ENCODE data around the gene DEF6.
A peak's percentile ranks its signal among the peaks of the same experiment; 100 is the strongest.

DEF6 gene

DNA sequence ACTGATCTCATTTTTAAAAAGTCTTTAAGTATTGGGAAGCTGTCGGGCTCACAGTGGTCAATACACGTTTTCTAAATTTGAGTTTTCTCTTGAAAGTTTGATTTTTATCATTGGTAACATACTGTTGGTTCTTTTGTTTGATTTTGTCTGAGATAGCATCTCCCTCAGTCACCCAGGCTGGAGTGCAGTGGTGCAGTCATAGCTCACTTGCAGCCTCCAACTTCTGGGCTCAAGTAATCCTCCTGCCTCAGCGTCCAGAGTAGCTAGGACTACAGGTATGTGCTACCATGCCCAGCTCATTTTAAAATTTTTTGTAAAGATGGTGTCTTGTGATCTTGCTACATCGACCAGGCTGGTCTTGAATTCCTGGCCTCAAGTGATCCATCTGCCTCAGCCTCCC lies 53.8 kb downstream of the DEF6 start:
- no peak for DNase-seq

DNA sequence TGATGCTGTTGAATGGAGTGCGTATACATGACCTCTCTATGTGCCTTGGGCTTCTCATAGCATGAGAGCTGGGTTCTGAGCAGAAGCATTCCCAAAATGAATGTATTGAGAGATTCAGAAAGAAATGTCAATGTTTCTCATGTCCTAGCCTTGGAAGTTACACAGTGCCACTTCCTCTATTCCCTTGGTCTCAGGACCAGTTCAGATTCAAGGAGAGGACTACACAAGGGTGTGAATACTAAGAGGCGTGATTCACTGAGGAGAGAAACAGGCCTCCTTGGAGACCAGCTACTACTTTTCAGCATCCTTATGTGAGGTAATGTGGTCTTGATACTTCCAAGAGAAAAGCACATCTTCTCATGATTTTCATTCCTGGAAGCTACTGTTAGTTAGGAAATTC lies 55.1 kb downstream of the DEF6 start:
- DNase-seq = no peak

DNA sequence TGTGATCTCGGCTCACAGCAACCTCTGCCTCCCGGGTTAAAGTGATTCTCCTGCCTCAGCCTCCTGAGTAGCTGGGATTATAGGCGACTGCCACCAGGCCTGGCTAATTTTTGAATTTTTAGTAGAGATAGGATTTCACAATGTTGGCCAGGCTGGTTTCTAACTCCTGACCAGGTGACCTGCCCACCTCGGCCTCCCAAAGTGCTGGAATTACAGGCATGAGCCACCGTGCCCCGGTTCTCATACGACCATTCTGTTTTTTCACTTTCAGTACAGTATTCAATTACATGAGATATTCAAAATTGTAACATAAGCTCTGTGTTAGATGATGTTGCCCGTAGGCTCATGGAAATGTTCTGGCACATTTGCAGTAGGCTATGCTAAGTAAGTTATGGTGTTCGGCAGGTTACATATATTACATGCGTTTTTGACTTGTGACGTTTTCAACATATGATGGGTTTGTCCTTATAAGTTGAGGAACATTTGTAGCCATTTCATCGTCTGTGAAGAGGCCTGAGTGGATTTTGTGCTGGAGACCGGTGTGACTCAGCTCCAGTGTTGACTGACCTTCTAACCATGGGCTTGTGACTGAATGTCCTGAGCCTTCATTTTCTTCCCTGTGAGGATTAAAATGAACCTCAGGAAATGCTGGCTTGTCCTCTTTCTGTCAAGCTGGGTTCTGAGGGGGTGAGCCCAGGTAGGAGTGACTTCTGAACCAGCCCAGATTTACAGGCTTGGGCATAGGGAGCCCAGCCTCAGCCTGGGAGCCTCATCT lies 56.9 kb downstream of the DEF6 start:
- DNase-seq = no peak

DNA sequence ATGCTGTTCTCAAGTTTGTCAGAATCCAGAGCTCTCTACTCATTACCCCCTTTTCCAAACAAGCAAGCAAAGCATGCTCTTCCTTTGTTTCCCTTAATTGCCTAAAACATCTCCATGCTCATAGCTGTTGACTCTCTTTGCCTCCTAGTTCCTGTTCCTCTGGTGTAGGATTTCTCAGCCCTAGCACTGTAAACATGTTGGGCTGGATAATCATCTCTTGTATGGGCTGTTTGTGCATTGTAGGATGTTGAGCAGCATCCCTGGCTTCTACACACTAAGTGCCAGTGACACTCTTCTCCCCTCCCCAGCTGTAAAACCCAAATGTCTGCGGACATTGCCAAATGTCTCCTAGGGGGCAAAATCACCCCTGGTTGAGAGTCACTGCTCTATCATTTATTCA lies 58.8 kb downstream of the DEF6 start:
- no peak for DNase-seq

DNA sequence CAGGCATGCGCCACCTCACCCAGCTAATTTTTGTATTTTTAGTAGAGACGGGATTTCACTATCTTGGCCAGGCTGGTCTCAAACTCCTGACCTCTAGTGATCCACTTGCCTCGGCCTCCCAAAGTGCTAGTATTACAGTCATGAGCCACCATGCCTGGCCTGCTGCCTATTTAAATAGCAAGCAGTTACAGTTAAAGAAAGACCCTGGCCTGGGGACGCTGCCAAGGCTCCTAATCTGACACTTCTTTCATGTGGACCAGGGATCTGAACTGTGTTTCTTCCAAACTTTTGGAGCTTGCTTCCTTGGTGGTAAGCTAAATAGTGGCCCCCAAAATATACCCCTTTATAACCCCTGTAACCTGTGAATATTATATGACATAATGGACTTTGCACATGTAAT lies 60.1 kb downstream of the DEF6 start:
- DNase-seq = no peak

DNA sequence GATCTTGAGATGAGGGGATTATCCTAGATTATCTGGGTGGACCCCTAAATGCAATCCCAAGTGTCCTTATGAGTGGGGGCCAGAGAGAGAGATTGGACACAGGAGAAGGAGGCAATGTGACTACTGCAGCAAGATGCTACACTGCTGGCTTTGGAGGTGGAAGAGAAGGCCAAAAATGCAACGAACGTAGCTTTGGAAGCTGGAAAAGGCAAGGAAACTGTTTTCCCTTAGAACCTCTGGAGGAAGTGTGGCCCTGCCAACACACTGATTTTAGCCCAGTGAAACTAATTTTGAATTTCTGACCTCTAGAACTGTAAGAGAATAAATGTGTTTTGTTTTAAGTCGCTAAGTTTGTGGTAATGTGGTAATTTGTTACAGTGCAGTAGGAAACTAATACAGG lies 60.5 kb downstream of the DEF6 start:
- no peak for DNase-seq

DNA sequence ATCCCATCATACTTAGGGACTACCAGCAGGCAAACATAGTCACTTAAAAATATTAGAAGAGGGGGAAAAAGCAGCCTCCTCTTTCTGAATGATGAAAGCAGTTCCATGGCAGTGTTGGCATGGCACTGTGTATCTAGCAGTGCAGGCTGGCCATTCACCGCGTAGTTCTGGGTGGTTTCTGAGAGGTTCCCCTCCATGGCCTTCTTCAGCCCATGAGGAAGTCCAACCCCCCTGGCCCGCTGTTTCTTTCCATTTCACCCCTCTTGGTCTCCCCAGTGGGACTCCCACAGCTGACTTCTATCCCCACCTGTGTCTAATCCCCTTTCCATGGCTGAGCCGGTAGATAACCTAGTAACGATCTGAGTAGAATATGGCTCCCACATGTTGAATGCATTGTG lies 61.7 kb downstream of the DEF6 start:
- DNase-seq = no peak

DNA sequence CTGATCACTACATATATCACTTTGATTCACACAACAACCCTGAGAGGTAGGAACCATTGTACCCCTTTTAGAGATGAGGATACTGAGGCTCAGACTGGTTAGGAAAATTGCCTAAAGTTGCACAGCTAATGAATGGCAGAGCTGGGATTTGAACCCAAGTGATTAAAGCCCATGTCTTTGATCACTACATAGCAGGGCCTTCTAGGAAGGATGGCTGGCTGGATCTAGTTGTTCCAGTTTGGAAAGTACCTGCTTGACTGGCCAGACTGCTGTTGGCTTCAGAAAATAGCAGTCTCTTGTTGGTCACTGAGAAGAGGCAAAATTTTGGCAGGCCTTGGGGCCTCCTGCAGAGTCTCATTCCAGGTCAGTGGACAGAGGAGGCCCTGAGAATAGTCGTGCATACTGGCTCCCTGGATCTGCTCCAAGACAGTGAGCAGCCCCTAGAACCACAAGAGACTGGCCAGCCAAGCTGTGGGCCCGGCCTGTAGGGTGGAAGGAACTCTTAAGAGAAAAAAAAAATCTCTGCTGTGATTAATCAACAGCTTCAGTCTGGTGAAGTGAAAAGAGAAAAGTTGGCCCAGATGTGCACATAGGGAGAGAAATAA lies 62.2 kb downstream of the DEF6 start:
- DNase-seq = peak; percentile 62

DNA sequence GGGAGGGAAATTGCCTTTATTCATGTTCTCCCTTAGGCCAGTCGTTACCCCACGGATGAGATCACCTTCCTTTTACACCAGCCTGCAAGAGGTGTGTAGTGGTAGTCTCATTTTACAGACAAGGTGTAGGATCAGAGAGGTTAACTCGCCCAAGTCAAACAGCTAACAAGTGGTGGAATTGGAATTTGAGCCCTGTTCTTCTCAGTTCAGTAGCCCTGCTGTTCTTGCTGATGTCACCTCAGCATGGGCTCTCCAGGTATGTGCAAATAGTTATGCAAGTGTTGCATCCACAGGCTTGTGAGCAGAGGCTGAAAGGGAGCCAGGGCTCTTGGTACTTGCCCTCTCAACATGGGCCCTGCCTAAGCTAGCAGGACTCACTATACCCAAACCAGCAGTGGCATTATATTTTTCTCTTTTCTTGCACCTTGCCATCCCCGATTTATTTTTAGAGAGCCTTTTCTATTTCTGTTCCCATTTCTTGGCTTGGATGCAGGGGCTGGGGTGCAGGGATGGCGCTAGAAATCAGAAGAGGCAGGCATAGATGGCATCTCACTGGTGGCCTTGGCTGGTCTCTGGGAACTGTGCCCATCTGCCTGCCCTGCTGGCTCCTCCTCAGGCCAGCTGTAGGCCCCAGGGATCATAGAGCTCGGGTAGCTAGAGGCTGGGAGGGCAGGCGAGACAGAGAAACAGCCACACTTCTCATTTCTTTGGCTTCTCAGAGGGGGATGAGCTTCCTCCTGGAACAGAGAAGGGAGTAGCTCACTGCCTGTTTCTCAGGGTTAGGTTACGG lies 62.9 kb downstream of the DEF6 start:
- no peak for DNase-seq

DNA sequence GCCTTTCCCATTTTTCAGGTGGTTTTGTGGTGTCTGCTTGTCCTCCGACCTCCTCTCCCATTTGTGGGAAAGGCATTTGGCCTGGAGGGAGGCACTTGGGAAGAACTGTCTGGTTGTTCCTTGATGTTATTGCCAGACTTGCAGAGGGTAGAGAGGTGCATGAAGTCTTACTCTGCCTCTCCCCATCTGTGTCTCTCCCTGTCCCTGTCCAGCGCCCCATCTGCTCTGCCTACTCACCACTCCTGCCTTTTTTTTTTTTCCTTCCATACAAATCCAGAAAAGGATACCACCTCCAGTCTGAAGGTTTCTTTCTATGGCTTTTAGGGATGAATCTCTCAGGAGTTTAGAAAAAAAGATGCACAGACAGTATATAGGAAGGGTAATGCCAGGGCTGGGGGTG lies 64.6 kb downstream of the DEF6 start:
- DNase-seq = no peak

DNA sequence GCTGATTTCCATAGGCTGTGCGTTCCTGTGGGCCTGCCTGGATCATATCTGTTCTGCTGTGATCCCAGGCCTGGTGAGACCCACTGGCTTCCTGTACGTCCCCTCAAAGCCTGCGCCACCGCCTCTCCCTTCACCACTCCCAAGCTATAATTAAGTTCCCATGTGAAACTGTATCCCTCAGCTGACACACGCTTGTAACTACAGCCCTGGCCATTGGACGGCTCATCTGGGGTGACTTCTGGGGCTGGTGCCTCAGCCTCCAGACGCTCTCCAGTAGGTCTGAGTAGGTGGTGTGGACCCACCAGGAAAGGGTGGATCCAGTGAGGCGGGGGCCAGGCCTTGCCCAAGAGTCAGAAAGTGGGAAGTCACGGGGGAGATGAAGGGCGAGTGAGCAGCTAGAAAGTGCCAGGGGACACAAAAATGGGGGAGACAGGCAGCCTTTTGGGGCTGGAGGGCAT lies 65.7 kb downstream of the DEF6 start:
- no peak for DNase-seq

DNA sequence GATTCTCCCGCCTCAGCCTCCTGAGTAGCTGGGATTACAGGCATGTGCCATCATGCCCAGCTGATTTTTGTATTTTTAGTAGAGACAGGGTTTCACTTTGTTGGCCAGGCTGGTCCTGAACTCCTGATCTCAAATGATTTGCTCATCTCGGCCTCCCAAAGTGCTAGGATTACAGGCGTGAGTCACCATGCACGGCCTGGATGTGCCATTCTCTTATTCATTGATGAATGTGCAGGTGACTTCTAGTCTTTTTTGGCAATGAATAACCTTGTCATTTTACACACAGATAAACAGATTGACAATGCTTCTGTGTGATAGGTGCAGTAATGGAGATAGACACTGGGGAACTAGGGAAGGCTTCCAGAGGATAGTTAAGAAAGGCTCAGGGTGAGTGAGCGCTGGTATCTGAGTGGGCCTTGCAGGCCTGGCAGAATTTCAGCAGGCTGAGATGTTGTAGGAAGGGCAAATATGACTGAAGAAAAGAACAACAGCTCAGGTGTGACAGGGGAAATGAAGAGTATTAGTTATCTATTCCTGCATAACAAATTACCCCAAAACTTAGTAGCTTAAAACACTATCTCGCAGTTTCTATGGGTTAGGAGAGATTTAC lies 68.1 kb downstream of the DEF6 start:
- no peak for DNase-seq

DNA sequence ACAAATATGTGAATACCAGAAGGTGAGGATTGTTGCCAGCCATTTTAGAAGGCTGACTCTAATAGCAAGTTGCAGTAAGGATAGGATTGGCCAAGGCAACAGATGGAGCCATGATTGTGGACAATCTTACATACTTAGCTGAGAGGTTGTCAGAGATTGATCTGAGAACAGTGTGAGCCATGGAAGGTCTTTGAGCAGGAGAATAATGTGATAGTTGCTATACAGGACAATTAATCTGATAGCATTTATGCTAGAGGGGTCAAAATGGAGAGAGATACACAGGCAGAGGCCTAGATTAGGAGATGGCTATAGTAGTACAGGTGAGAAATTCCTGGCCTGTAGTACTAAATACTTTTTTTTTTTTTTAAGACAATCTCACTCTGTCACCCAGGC lies 68.6 kb downstream of the DEF6 start:
- DNase-seq = no peak

DNA sequence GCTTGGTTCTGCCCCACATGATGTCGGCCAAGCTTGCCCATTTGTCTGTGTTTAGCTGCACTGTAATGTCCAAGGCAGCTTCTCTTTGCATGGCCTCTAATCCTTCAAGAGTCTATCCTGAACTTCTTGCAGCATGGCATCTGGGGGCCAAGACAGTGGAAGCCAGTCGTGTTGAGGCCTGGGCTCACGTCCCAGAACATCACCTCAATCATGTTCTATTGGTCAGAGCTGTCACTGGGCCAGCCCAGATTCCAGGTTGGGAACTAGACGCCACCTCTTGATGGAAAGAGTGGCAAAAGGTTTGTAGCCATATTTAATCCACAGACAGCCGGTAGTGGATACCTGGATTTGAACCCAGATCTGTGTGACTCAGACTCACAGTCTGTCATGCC lies 70.0 kb downstream of the DEF6 start:
- no peak for DNase-seq

DNA sequence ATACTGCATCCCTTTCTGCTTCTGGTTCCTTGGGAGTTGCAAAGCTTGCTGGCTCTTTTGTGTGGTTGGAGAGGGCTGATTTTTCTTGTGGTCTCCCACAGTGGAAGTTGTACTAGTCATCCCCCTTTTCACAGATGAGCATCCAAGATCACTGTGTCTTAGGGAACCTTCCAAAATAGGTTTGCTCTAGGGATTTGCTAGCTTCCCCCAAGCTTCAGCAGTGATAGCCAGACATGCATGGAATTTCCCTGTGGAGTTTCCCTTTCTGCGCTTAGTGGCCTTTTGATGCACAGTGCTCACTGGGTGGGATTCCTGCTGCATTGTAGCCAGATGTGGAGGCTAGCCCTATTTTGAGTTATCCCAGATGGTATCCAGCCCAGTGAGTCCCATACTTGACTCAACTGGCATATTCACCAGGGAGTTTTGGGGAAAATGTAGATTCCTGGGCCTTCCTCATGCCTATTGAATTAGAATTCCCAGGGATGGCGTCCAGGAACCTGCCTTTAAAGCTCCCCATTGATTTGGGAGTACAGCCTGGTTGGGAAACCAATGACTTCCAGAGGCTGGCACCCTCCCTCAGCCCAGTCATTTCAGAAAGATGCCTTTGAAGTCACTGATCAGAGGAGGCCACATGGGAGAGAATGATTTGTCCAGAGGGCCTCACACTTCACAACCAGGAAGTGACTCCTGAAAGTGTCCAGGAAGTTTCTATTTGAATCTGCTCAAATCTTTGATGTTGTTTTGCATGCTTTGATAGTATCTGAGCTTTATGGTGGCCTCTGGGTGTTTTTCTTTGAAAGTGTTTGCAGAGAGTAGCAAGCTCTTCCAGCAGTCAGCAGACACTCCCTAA lies 70.6 kb downstream of the DEF6 start:
- DNase-seq = peak; percentile 27

DNA sequence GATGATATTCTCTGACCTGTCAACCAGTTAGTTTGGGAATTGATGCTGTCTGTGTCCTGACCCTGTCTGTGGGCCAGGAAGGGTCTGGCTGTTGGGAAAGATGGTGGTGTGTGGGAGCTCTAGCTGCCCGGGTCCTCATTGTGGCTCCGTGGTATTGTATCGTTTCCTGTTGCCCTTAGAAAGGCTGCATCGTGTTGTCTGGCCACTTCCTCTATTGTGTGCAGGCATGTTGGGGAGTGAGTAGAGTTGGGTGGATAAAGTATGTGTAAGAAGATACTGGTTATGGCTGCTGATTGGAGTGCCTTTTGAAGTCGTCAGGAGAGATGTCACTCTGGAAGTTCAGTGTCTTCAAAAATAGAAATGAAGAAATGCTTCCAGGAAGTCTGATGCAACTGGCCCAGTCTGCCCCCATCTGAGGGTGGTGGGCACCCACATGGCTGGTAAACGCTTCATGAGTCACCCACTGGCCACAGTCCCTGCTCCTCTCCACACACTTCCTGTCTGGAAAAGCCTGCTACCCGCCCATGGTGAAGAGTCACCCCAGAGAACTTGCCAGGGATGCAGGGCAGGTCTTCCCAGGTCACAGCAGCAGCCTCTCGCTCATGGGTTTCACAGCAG lies 72.6 kb downstream of the DEF6 start:
- DNase-seq = peak; percentile 93

DNA sequence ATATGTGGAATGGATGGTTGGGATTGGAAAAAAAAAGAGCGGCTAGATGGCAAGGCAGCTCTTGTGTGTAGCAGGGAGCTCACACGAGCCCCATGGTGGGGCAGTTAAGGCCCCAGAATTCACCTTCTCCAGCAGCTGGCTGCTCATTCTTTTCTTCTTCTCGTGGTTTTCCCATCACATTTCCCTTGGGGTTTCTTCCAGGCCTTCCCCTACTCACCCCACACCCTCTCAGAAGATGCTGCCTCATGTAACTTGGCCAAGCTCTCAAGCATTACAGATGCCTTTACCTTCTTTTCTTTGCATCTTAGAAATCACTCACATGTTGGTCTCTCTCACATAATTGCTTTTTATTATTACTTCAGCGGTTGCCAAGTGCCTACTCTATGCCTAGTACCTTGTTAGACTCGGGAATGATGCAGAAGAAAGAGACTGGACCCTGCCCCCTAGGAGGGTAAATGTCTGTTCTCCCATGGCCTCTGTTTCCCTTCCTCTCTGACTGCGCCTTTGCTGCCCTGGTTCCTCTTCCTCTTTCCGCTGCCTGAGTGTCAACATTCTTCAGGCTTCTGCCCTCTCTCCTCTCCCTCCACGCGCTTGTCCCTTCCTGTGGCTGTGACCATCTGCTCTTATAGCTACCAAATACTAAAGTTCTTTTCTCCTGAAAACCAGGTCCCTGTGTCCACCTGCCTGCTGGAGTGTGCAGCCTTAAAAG lies 73.3 kb downstream of the DEF6 start:
- peak; percentile 4 for DNase-seq
